GM23338 (cell line): ENCODE results near the gene HYAL4.
"Not testable (repeated sequence)": the region's sequence is repeated elsewhere in the genome, so short reads cannot be mapped to it uniquely, and the experiment has no call there.

Experiments
- CREB1 ChIP-seq: fragments of 250-450 bp; sonication (Bioruptor Pico); IDR thresholded peaks from 2 replicates; pipeline ENCODE4 v1.5.0; 2020; ENCODE audit warnings: low read depth, mild to moderate bottlenecking, moderate library complexity
- CTCF ChIP-seq, 2 experiments: fragments of 200-600 bp in 1 of 2; sonication (generic) in 1 of 2; conservative IDR thresholded peaks; 2 replicates each; pipeline versions ENCODE4 v1.5.1 to v1.6.1; 2016 to 2017; ENCODE audit warnings: antibody characterized with exemption in 2 of 2, low read depth in 2 of 2, mild to moderate bottlenecking in 2 of 2, moderate library complexity in 1 of 2
- EZH2 ChIP-seq: fragments of 200-600 bp; sonication (generic); IDR thresholded peaks from one replicate; pipeline ENCODE4 v1.8.0; 2017; ENCODE audit warnings: antibody characterized with exemption, mild to moderate bottlenecking, low read depth; ENCODE audit not compliant: unreplicated experiment
- EZH2phosphoT487 ChIP-seq: fragments of 200-600 bp; sonication (generic); IDR thresholded peaks from one replicate; pipeline ENCODE4 v1.8.1; 2018; ENCODE audit warnings: antibody characterized with exemption; ENCODE audit not compliant: unreplicated experiment
- JUNB ChIP-seq: IDR thresholded peaks from one replicate; pipeline ENCODE4 v1.6.1; 2016; ENCODE audit warnings: antibody characterized with exemption; ENCODE audit not compliant: unreplicated experiment
- NANOG ChIP-seq: IDR thresholded peaks from 2 replicates; pipeline ENCODE4 v1.6.1; 2016; ENCODE audit warnings: antibody characterized with exemption, borderline replicate concordance
- POLR2AphosphoS5 ChIP-seq: IDR thresholded peaks from 2 replicates; pipeline ENCODE4 v1.6.1; 2016; ENCODE audit warnings: antibody characterized with exemption, low read depth
- STAT1 ChIP-seq: IDR thresholded peaks from one replicate; pipeline ENCODE4 v1.6.1; 2016; ENCODE audit warnings: antibody characterized with exemption; ENCODE audit not compliant: unreplicated experiment
- ZNF114 ChIP-seq: fragments of 250-450 bp; sonication (Bioruptor Pico); IDR thresholded peaks from 2 replicates; pipeline ENCODE4 v1.5.0; 2020; ENCODE audit warnings: mild to moderate bottlenecking, moderate library complexity
- ZNF331 ChIP-seq: fragments of 250-450 bp; sonication (Bioruptor Pico); IDR thresholded peaks from 2 replicates; pipeline ENCODE4 v1.5.0; 2020; ENCODE audit warnings: low read depth, mild to moderate bottlenecking, moderate library complexity
- ZNF462 ChIP-seq: fragments of 250-450 bp; sonication (Bioruptor Pico); IDR thresholded peaks from 2 replicates; pipeline ENCODE4 v1.5.0; 2020; ENCODE audit warnings: mild to moderate bottlenecking, moderate library complexity
- TF ChIP-seq, protein P1 (sequence below): IDR thresholded peaks from one replicate; pipeline ENCODE4 v1.6.1; 2018; ENCODE audit warnings: antibody characterized with exemption; ENCODE audit not compliant: unreplicated experiment
- TF ChIP-seq, protein P2 (sequence below): IDR thresholded peaks from 2 replicates; pipeline ENCODE4 v1.6.1; 2016; ENCODE audit warnings: antibody characterized with exemption

DNA sequence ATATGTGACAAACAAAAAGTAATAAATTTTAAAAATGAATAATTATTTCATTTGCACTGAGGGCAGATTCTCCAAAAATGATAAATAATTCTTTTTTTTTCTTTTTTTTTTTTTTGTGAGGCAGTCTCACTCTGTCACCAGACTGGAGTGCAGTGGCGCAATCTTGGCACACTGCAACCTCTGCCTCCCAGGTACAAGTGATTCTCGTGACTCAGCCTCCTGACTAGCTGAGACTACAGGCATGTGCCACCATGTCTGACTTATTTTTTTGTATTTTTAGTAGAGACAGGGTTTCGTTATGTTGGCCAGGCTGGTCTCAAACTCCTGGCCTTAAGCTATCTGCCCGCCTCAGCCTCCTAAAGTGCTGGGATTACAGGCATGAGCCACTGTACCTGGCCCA, 25.2 kb upstream of the HYAL4 start:
- not testable (repeated sequence) for TF ChIP-seq POLR2AphosphoS5; EZH2; CTCF (conservative IDR thresholded peaks at IDR 0.05; ENCODE audit: low read depth in 2 of 2); EZH2phosphoT487; JUNB; CREB1; ZNF114 (CRISPR knock-in tag); STAT1; ZNF331 (CRISPR knock-in tag); NANOG; ZNF462
- TF ChIP-seq, protein P1, sequence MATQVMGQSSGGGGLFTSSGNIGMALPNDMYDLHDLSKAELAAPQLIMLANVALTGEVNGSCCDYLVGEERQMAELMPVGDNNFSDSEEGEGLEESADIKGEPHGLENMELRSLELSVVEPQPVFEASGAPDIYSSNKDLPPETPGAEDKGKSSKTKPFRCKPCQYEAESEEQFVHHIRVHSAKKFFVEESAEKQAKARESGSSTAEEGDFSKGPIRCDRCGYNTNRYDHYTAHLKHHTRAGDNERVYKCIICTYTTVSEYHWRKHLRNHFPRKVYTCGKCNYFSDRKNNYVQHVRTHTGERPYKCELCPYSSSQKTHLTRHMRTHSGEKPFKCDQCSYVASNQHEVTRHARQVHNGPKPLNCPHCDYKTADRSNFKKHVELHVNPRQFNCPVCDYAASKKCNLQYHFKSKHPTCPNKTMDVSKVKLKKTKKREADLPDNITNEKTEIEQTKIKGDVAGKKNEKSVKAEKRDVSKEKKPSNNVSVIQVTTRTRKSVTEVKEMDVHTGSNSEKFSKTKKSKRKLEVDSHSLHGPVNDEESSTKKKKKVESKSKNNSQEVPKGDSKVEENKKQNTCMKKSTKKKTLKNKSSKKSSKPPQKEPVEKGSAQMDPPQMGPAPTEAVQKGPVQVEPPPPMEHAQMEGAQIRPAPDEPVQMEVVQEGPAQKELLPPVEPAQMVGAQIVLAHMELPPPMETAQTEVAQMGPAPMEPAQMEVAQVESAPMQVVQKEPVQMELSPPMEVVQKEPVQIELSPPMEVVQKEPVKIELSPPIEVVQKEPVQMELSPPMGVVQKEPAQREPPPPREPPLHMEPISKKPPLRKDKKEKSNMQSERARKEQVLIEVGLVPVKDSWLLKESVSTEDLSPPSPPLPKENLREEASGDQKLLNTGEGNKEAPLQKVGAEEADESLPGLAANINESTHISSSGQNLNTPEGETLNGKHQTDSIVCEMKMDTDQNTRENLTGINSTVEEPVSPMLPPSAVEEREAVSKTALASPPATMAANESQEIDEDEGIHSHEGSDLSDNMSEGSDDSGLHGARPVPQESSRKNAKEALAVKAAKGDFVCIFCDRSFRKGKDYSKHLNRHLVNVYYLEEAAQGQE: not testable (repeated sequence)
- TF ChIP-seq, protein P2, sequence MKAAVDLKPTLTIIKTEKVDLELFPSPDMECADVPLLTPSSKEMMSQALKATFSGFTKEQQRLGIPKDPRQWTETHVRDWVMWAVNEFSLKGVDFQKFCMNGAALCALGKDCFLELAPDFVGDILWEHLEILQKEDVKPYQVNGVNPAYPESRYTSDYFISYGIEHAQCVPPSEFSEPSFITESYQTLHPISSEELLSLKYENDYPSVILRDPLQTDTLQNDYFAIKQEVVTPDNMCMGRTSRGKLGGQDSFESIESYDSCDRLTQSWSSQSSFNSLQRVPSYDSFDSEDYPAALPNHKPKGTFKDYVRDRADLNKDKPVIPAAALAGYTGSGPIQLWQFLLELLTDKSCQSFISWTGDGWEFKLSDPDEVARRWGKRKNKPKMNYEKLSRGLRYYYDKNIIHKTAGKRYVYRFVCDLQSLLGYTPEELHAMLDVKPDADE: not testable (repeated sequence)
